DMS79 (cell line): ENCODE data around the gene PRKCE.

Source experiments
- DNase-seq: peaks from one replicate; lab custom pipeline; 2025; lab: John Stamatoyannopoulos, UW

PRKCE gene

GRCh38 chr2:46076251-46076650 is 424.8 kb downstream of the PRKCE start:
- DNase-seq: no peak

GRCh38 chr2:46076875-46077274 is 425.4 kb downstream of the PRKCE start:
- DNase-seq: no peak

- no peak for DNase-seq
These were observed 426.1 kb downstream of the PRKCE start for GRCh38 chr2:46077522-46078107.

- no peak for DNase-seq
These were observed 428.6 kb downstream of the PRKCE start for GRCh38 chr2:46079985-46080560.

DNA sequence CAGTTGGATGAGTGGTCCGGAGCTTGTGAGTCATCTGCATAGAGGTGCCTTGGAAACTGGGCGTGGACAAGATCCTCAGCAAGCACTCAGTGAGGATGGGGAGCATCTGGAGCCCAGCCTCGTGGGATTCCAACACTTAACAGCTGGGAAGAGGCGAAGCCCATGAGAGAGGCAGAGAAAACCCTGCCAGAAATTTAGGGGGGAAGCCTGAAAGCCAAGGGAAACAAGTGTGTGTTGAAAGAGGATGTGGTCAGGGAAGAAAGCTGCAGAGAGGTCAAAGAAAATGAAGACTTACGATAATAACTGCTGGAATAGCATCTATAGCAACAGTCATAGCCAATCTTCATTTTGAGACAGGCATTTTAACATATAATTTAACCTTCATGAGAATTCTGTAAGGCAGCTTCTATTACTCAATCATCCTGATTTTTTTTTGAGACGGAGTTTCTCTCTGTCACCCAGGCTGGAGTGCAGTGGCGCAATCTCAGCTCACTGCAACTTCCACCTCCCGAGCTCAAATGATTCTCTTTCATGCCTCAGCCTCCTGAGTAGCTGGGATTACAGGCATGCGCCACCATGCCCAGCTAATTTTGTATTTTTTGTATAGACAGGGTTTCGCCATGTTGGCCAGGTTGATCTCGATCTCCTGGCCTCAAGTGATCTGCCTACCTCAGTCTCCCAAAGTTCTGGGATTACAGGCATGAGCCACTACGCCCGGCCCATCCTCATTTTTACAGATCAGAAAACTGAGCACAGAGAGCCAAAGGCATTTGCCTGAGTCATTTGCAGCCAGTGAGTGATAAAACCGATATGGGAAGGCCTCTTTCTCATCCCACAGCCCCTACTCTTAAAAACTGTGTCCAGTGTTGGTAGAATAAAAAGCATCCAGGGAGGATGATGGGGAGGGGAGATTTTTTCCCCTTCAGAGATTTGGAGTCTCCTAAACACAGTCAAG is 431.3 kb downstream of the PRKCE start:
- no peak for DNase-seq

DNA sequence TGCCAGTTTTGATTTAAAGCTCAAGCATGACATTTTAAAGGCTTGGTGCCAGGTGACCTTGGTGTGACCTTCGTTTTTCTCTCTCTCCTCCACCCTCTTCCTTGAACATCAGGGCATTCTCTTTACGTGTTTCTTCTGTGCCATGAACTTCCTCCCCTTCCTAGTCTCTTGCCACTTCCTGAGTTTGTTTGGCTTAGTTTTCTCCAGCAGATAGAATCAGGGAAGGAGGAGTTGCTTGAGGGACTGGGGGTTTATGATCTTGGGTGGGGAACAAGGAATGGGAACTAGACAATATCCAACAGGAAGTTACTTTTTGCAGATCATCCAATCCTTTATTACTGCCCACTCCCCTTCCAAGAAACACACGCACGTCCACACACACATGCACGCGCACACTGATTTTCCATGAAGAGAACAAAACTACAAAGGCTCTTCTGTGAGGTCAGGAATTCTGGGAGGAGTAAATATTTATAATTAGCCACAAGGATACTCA is 435.1 kb downstream of the PRKCE start:
- DNase-seq: no peak

DNA sequence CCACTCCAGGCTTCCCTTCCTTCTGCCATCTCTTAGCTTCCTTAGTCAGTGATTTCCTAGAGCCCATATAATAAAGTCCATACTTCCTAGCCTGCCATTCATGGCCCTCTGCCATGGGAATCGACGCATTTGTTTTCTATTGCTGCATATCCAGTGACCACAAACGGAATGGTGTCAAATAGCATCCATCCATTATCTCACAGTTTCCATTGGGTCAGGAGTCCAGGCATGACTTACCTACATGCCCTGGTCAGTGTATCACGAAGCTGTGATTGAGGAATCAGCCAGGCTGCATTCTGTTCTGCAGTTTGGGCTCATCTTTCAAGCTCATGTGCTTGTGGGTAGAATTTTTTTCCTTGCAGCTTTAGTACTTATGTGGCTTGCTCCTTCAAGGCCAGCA is 436.0 kb downstream of the PRKCE start:
- no peak for DNase-seq

DNA sequence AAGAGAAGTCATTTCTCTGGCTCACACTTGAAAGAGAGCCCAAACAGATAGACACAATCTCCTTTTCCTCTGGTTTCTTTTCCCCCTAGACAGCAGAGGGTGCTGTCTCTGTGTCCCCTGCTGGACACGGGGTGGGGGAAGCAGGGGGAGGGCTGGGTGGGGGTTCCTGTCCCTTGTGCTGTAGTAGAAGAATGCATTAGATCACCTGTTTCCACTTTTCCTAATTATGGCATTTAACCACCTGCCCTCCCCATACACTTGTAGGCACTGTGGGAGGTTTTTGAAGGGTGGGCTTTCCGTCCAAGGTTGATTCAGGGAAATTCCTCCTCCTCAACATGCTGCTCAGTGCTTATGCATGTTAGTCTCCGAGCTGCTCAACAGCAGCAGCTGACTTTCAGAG is 439.5 kb downstream of the PRKCE start:
- no peak for DNase-seq

DNA sequence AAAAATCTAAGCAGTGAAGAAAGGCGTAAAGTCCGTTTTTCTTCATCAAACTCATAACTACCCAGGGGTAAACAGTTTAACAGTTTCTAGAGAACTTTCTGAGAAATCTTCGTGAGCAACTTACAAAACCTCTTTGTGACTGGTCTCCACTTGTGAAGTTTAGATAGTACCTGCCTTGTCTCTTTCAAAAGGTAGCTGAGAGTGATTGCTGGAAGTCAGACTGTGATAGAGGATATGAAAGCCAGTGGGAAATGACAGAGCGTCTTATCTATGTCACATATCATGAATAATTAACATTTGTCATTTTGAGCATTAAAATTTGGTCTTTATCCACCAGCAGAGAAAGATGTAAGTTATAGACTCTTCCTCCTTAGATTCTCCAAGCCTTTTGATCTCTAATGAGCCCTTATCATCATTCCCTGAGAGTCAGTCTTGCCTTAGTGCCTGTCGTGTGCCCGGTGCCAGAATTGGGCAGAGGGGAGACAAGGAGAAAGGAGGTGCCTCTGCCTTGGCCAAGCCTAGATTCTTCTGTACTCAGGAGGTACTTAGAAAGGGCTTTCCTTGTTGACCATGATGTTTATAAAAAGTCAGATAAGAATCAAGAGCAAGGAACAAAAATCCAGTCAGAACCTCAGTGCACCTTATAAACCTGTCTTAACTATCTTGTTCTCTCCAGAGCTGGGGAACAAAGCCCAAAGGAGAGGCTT is 440.6 kb downstream of the PRKCE start:
- DNase-seq: no peak

GRCh38 chr2:46094689-46095088 is 443.2 kb downstream of the PRKCE start:
- no peak for DNase-seq

- no peak for DNase-seq
These were observed 444.4 kb downstream of the PRKCE start for GRCh38 chr2:46095830-46096229.

DNA sequence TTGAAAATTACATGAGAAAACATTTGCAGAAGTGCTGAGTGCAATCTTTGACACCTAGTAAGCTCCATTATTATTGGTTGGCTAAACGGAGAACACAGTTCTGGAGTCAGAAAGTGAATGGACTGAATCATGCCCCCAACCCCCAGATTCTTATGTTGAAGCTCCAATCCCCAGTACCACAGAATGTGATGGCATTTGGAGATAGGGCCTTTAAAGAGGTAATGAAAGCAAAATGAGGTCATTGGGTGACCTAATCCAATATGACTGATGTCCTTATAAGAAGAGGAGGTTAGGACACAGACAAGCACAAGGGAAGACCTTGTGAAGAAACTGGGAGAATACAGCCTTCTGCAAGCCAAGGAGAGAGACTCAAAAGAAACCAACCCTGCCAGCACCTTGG is 444.8 kb downstream of the PRKCE start:
- DNase-seq: no peak

GRCh38 chr2:46097714-46098480 is 446.4 kb downstream of the PRKCE start:
- DNase-seq: no peak

GRCh38 chr2:46098621-46099062 is 447.2 kb downstream of the PRKCE start:
- no peak for DNase-seq

- DNase-seq: no peak
These were observed 450.2 kb downstream of the PRKCE start for GRCh38 chr2:46101557-46102220.

DNA sequence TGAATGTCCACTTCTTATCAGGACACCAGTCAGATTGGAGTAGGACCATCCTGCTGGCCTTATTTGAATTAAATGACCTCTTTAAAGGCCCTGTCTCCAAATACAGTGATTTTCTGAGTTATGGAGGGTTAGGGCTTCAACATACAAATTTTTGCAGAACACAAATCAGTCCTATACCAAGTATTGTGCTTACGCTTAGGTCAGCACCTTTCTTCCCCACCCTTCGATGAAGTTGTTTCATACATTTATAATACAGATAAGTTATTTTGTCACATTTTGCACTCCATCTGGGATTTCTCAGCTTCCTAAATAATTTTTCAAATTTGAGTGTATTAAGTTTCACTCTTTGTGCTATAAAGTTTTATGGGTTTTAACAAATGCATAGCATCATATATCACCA is 455.2 kb downstream of the PRKCE start:
- no peak for DNase-seq

DNA sequence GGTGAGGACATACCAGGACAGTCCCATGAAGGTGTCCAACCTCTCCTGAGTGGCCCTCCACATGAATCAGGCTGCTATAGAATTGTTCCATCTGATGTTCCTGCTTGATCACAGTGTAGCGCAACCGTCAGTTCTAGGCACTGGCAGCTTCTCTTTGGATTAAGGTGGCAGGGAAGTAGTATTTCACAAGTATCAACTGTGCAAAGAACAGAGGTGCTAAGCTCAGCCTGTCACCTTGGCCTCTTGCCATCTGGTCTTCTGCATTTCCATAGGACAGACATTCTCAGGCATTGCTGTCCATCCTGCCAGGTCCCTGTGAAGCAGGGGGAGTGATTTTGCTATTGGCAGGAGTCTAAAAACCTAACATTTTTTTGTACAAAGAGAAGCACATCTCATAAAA is 463.5 kb downstream of the PRKCE start:
- no peak for DNase-seq

DNA sequence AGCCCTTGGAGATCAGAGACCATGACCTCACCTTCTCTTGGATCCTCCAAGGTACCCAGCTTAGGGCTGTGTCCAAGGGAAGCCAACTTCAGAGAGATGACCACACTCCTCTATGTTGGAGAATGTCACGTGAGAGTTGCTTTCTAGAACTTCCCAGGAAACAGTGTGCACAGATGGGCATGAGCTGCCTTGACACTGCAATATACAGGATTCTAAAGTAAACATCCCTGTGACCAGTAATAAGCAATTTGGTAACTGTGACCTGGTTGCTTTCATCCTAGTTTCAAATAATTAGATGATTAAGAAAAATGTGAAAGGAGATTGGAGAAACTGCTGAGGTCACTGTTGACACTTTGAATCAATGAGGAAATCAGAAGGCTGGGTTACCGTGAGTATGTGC is 464.7 kb downstream of the PRKCE start:
- DNase-seq: no peak

DNA sequence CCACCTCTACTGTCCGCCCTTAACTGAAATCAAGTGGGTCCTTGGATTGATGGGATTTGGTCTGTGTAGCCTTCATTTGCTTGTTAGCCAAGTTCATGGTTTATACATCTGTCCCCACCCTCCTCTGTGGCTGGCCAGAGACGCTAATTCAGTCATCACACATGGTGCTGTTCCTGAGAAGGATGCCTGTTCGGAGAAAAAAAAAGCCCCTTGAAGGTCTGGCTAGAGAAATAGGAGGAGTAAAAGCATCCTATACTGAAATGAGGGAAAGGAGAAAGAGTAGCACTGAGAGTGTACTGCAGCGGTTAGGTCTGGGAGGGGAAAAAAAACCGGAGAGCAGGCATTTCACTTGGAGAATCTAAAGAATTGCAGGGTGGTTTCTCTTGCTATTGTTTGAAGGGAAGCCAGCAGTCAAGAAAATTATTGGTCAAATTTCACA is 465.1 kb downstream of the PRKCE start:
- no peak for DNase-seq

DNA sequence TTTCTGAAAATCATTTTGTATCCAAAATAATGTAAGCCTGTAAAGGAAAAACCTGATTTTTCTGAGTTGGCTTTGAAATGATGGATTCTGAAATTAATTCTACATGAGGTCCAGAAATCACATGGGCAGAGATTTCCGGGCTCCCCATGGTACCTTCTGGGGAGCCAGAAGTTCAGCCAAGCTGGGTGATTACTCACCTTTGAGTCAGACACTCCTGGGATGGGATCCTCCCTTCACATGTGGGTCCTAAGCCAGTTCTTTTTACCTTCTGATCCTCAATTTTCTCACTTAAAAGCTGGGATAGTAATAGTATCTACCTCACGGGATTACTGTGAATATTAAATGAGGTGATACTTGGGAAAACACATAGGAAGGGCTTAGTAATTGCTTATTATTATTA is 465.9 kb downstream of the PRKCE start:
- no peak for DNase-seq

GRCh38 chr2:46117994-46118393 is 466.5 kb downstream of the PRKCE start:
- no peak for DNase-seq
